GM18505 (cell line): ENCODE data around the gene UTP14C.
A peak's percentile ranks its signal among the peaks of the same experiment; 100 is the strongest.

Experiments used
- ATAC-seq: cut with Tn5 transposase; IDR thresholded peaks from one replicate; pipeline ENCODE4 v1.9.1; 2021; ENCODE audit not compliant: unreplicated experiment
- POLR2A ChIP-seq: IDR thresholded peaks from 4 replicates; pipeline ENCODE4 v1.6.1; 2011; ENCODE audit warnings: borderline replicate concordance; ENCODE audit not compliant: insufficient read depth, insufficient read length; ENCODE audit errors: extremely low read depth

Gene UTP14C

GRCh38 chr13:51997186-51997585 is 27.3 kb upstream of the UTP14C start:
- no peak for ATAC-seq
- TF ChIP-seq POLR2A, result no peak

DNA sequence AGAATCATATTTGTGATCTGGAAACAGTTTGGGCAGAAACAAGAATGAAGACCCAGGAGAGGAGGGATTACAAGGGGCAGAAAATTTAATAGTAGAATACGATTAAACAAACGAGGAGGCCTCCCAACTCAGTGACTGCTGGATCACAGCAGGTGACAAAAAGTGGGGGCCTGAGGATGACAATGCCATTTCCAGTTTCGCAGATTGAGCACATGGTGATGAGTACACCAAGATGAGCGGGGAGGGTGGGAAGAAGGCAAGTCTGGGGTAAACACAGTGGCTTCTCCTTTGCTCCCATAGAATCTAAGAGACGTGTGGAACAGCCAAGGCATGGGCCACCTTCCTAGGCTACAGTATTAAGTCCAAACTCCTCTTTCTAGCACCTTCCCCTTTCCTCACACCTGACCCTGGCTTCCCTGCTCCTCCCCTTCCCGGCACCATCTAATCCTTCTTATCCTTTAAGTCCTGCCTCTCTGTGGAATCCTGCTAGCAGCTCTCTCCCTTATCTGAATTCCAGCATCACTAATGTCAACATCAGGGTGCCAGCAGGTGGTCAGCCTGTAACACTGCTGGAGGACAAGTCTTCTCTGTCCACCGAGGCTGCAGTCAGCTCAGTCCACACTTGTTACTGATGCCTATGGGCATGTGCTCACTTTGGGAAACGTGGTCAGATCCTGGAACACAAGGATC is 26.7 kb upstream of the UTP14C start:
- ATAC-seq, result no peak
- no peak for TF ChIP-seq POLR2A

GRCh38 chr13:51998723-51999509 is 25.6 kb upstream of the UTP14C start:
- TF ChIP-seq POLR2A, result no peak
- no peak for ATAC-seq

- TF ChIP-seq POLR2A, result no peak
- ATAC-seq, result no peak
Measured at GRCh38 chr13:51999510-51999911, 25.0 kb upstream of the UTP14C start.

GRCh38 chr13:51999921-52000320 is 24.6 kb upstream of the UTP14C start:
- no peak for TF ChIP-seq POLR2A
- ATAC-seq, result no peak

GRCh38 chr13:52001120-52001731 is 23.3 kb upstream of the UTP14C start:
- peak; percentile 77 for ATAC-seq
- no peak for TF ChIP-seq POLR2A

DNA sequence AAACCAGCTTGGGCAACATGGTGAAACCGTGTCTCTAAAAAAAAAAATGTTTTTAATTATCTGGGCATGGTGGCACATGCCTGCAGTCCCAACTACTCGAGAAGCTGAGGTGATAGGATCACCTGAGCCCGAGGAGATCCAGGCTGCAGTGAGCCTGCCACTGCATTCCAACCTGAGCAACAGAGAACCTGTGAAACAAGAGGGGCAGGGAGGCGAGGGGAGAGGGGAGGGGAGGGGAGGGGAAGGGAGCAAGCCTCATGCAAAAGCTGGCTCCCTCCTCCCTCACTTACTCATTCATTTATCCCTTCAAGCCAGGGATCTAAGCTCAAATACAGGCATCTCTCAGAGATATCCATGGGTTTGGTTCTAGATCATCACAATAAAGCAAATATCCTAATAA is 22.1 kb upstream of the UTP14C start:
- no peak for TF ChIP-seq POLR2A
- ATAC-seq, result no peak

DNA sequence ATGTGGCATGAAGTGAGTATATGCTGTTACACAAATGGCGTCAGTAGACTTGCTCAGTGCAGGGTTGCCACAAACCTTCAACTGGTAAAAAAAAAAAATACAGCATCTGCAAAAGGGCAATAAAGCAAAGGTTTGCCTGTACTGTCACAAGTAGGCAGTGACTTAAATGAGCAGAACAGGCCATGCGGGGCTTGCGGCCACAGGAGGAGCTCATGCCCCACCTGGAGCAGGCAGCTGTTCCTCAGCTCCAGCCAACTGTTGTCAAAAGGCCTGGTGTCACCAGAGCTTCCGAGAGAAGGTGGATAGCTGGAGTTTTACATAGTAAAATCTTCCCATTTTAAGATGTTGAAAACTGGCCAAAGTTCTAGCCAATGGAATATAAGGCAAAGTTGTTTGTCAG is 20.9 kb upstream of the UTP14C start:
- no peak for TF ChIP-seq POLR2A
- no peak for ATAC-seq

- ATAC-seq, result no peak
- no peak for TF ChIP-seq POLR2A
Measured at GRCh38 chr13:52004511-52005170, 19.9 kb upstream of the UTP14C start.

DNA sequence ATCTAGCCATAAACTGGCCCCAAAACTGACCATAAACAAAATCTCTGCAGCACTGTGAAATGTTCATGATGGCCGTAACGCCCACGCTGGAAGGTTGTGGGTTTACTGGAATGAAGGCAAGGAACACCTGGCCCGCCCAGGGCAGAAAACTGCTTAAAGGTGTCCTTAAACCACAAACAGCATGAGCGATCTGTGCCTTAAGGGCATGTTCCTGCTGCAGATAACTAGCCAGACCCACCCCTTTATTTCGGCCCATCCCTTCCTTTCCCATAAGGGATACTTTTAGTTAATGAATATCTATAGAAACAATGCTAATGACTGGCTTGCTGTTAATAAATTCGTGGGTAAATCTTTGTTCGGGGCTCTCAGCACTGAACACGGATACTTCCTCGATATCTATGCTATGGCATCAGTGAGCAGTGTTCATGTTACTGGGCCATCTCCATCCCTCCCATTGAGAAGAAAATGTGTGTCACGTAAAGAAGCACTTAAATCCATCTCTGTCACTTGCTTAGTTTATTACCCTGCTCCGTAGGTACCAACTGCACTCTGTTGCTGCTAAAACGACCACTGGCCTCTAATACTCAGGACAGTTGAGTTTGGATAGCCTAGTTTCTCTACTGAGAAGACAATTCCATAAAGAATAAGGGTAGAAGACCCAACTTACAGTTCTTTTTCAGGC is 18.5 kb upstream of the UTP14C start:
- TF ChIP-seq POLR2A, result no peak
- ATAC-seq, result no peak

GRCh38 chr13:52006523-52007245 is 17.8 kb upstream of the UTP14C start:
- TF ChIP-seq POLR2A, result no peak
- no peak for ATAC-seq

DNA sequence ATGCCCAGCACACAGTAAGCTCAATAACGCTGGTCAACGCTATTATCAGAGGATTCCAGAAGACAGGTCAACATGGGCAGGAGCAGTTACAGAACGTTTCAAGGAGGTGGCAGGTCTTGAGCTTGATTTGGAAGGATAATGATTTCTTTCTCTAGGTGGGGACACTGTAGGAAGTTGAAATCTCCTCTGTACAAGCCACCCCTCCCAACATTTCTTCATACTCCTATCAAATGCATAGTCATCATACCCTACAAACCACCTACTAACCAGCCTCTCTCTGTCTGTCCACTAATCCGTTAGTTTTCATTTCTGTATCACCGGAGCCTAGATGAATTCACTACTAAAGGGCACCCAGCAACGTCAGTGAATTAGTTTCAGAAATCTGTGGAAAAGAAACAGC is 14.5 kb upstream of the UTP14C start:
- TF ChIP-seq POLR2A, result no peak
- ATAC-seq, result no peak
